WTC11 (cell line): ENCODE results near the gene KDM2A. TPM values are rescaled to one million over a fixed set of nuclear protein-coding genes. Genes with fewer than 3 reads are reported as not detected.
A peak's percentile ranks its signal among the peaks of the same experiment; 100 is the strongest.

Experiments used
- ATAC-seq: fragments of 200-7000 bp; cut with Tn5 transposase; 2 replicates; pipeline ENCODE4 v1.10.0; 2021; ENCODE audit warnings: mild to moderate bottlenecking, moderate library complexity
- CTCF ChIA-PET: fragments of 300-600 bp; sonication (Branson Sonifier 250); formaldehyde crosslinking; loops from one replicate; lab custom pipeline; 2021; ENCODE audit warnings: antibody characterized with exemption; lab: Charles Lee
- POLR2A ChIA-PET: fragments of 350-600 bp; sonication (Branson Sonifier 250); formaldehyde crosslinking; loops from one replicate; lab custom pipeline; 2021; ENCODE audit warnings: antibody characterized with exemption; lab: Charles Lee
- DNase-seq: peaks from one replicate; pipeline ENCODE4 v3.0.0; 2021; ENCODE audit warnings: low spot score
- H3K27ac Mint-ChIP-seq: 2 replicates; pipeline ENCODE4 v1.8.0; 2021; ENCODE audit warnings: mixed read lengths
- H3K27me3 Mint-ChIP-seq: 2 replicates; pipeline ENCODE4 v1.8.0; 2021; ENCODE audit warnings: low read depth, mild to moderate bottlenecking, moderate library complexity, mixed read lengths
- H3K36me3 Mint-ChIP-seq: 2 replicates; pipeline ENCODE4 v1.8.0; 2021; ENCODE audit warnings: mixed read lengths
- H3K4me1 Mint-ChIP-seq: 2 replicates; pipeline ENCODE4 v1.8.0; 2022; ENCODE audit warnings: mixed read lengths
- H3K4me3 Mint-ChIP-seq: 2 replicates; pipeline ENCODE4 v1.8.0; 2021; ENCODE audit warnings: mild to moderate bottlenecking, moderate library complexity, mixed read lengths
- H3K9me3 Mint-ChIP-seq: 2 replicates; pipeline ENCODE4 v1.8.0; 2021; ENCODE audit warnings: mixed read lengths
- AFF4 ChIP-seq: sonication (generic); formaldehyde crosslinking; IDR thresholded peaks from 2 replicates; pipeline ENCODE4 v1.8.1; 2023; ENCODE audit warnings: mild to moderate bottlenecking, missing genetic modification reagents, borderline replicate concordance
- ARID4B ChIP-seq: sonication (generic); formaldehyde crosslinking; IDR thresholded peaks from 2 replicates; pipeline ENCODE4 v1.8.0; 2023; ENCODE audit warnings: missing genetic modification reagents, mild to moderate bottlenecking, borderline replicate concordance
- E2F4 ChIP-seq: sonication (generic); formaldehyde crosslinking; IDR thresholded peaks from 2 replicates; pipeline ENCODE4 v1.8.1; 2022; ENCODE audit warnings: low read depth, mild to moderate bottlenecking, moderate library complexity, missing genetic modification reagents, borderline replicate concordance
- ERG ChIP-seq: fragments of 250-450 bp; sonication (Bioruptor Pico); IDR thresholded peaks from 2 replicates; pipeline ENCODE4 v1.8.0; 2021; ENCODE audit warnings: mild to moderate bottlenecking
- FOXJ3 ChIP-seq: sonication (generic); formaldehyde crosslinking; IDR thresholded peaks from 2 replicates; pipeline ENCODE4 v1.9.0; 2021; ENCODE audit warnings: missing genetic modification reagents, mild to moderate bottlenecking, borderline replicate concordance
- GTF2I ChIP-seq: fragments of 250-450 bp; sonication (Bioruptor Pico); conservative IDR thresholded peaks from 2 replicates; pipeline ENCODE4 v1.4.0; 2021; ENCODE audit warnings: mild to moderate bottlenecking
- JUN ChIP-seq: sonication (generic); formaldehyde crosslinking; IDR thresholded peaks from 2 replicates; pipeline ENCODE4 v1.8.0; 2023; ENCODE audit warnings: mild to moderate bottlenecking, missing genetic modification reagents
- MAX ChIP-seq: sonication (generic); formaldehyde crosslinking; IDR thresholded peaks from 2 replicates; pipeline ENCODE4 v1.8.0; 2022; ENCODE audit warnings: mild to moderate bottlenecking, missing genetic modification reagents
- MYBL2 ChIP-seq: sonication (generic); formaldehyde crosslinking; IDR thresholded peaks from 2 replicates; pipeline ENCODE4 v1.8.1; 2023; ENCODE audit warnings: mild to moderate bottlenecking, moderate library complexity, missing genetic modification reagents
- NFATC4 ChIP-seq: fragments of 250-450 bp; sonication (Bioruptor Pico); IDR thresholded peaks from 2 replicates; pipeline ENCODE4 v1.9.0; 2021; ENCODE audit warnings: mild to moderate bottlenecking
- PRRX2 ChIP-seq: fragments of 250-450 bp; sonication (Bioruptor Pico); IDR thresholded peaks from 2 replicates; pipeline ENCODE4 v1.8.0; 2021; ENCODE audit warnings: mild to moderate bottlenecking
- RORB ChIP-seq: fragments of 250-450 bp; sonication (Bioruptor Pico); IDR thresholded peaks from 2 replicates; pipeline ENCODE4 v1.9.0; 2021; ENCODE audit warnings: mild to moderate bottlenecking
- USF1 ChIP-seq: sonication (generic); formaldehyde crosslinking; IDR thresholded peaks from 2 replicates; pipeline ENCODE4 v1.8.0; 2022; ENCODE audit warnings: mild to moderate bottlenecking, missing genetic modification reagents
- ZNF263 ChIP-seq: sonication (generic); formaldehyde crosslinking; IDR thresholded peaks from 2 replicates; pipeline ENCODE4 v1.8.1; 2022; ENCODE audit warnings: low read depth, mild to moderate bottlenecking, moderate library complexity, missing genetic modification reagents
- ZNF317 ChIP-seq: sonication (generic); formaldehyde crosslinking; IDR thresholded peaks from 2 replicates; pipeline ENCODE4 v1.8.1; 2023; ENCODE audit warnings: low read depth, mild to moderate bottlenecking, moderate library complexity, missing genetic modification reagents, borderline replicate concordance
- ZNF425 ChIP-seq: fragments of 250-450 bp; sonication (Bioruptor Pico); conservative IDR thresholded peaks from 2 replicates; pipeline ENCODE4 v1.9.0; 2021; ENCODE audit warnings: mild to moderate bottlenecking
- total RNA-seq: library from RNA; stranded (reverse); gene quantifications from 3 replicates; pipeline ENCODE4 v1.2.3, GENCODE V29; 2021

KDM2A gene
- total RNA-seq, 1 experiment from 2014 or later: 58.0 TPM

- ATAC-seq (no peak), DNase-seq (no peak)
- ChIA-PET CTCF (no interaction called here), POLR2A (no interaction called here)
- H3K27me3 Mint-ChIP-seq: no peaks in the 10 kb centered on the region
- peaks cover 9% of the 10 kb centered on the region for H3K4me1 Mint-ChIP-seq
- no peaks in the 10 kb centered on the region for H3K9me3 Mint-ChIP-seq
- no peak overlapping the region for H3K4me3 Mint-ChIP-seq
- TF ChIP-seq PRRX2 (CRISPR knock-in tag): no peak
- no peak for TF ChIP-seq ZNF263 (CRISPR knock-in tag)
- TF ChIP-seq ZNF317 (CRISPR knock-in tag): no peak
- no peak for TF ChIP-seq NFATC4 (CRISPR knock-in tag)
- TF ChIP-seq JUN (CRISPR knock-in tag): no peak
- no peak for TF ChIP-seq USF1 (CRISPR knock-in tag)
- TF ChIP-seq FOXJ3 (CRISPR knock-in tag): no peak
- H3K36me3 Mint-ChIP-seq: peaks cover 9% of the 10 kb centered on the region
- peak overlapping the region; percentile 17; the same call in 1 of the 2 replicates for H3K27ac Mint-ChIP-seq
Measured at GRCh38 chr11:67158221-67158620, 39.2 kb downstream of the KDM2A start.

- DNase-seq (no peak), ATAC-seq (no peak)
- Mint-ChIP-seq H3K4me3 (no peak overlapping the region), H3K4me1 (peaks cover 9% of the 10 kb centered on the region), H3K9me3 (no peaks in the 10 kb centered on the region), H3K36me3 (peaks cover 8% of the 10 kb centered on the region), H3K27ac (peak overlapping the region; percentile 57; the same call in 1 of the 2 replicates), H3K27me3 (no peaks in the 10 kb centered on the region)
- CTCF ChIA-PET: interaction anchor here (1.2 kb wide), 1 partner anchor 65 kb away, joined by 5 read pairs; no protein-coding TSS in a partner anchor
- POLR2A ChIA-PET: no interaction called here
- no peak for TF ChIP-seq AFF4 (CRISPR knock-in tag)
- no peak for TF ChIP-seq JUN (CRISPR knock-in tag)
- TF ChIP-seq ZNF263 (CRISPR knock-in tag): no peak
- TF ChIP-seq FOXJ3 (CRISPR knock-in tag): no peak
- TF ChIP-seq MYBL2 (CRISPR knock-in tag): no peak
- no peak for TF ChIP-seq ERG
- TF ChIP-seq GTF2I (CRISPR knock-in tag): no peak
- no peak for TF ChIP-seq MAX (CRISPR knock-in tag)
- TF ChIP-seq ZNF425 (CRISPR knock-in tag): no peak
- no peak for TF ChIP-seq E2F4 (CRISPR knock-in tag)
- TF ChIP-seq NFATC4 (CRISPR knock-in tag): no peak
- no peak for TF ChIP-seq ARID4B (CRISPR knock-in tag)
- TF ChIP-seq RORB (CRISPR knock-in tag): no peak
- TF ChIP-seq USF1 (CRISPR knock-in tag): no peak
Measured at GRCh38 chr11:67160045-67160444, 41.0 kb downstream of the KDM2A start.
